Activated CD8-positive, alpha-beta T cell treated with anti-CD3 and anti-CD28 coated beads for 36 hours (primary cell): Measurements from ENCODE around the gene PEF1. TPM values are rescaled to one million over a fixed set of nuclear protein-coding genes. Genes with fewer than 3 reads are reported as not detected.

ENCODE experiments used
- ATAC-seq: fragments of 200-7000 bp; cut with Tn5 transposase; one replicate; pipeline ENCODE4 v1.10.0; 2021; ENCODE audit warnings: mild to moderate bottlenecking, moderate library complexity
- CTCF ChIA-PET: fragments of 350-600 bp; sonication (Branson Sonifier 250); formaldehyde crosslinking; loops from one replicate; lab custom pipeline; 2021; ENCODE audit warnings: antibody characterized with exemption; lab: Charles Lee
- POLR2A ChIA-PET: fragments of 350-600 bp; sonication (Branson Sonifier 250); formaldehyde crosslinking; loops from one replicate; lab custom pipeline; 2021; ENCODE audit warnings: antibody characterized with exemption; lab: Charles Lee
- DNase-seq: peaks from one replicate; pipeline ENCODE4 v3.0.0-alpha.2; 2020
- H3K27ac Mint-ChIP-seq: one replicate; pipeline ENCODE4 v1.8.0; 2021; ENCODE audit warnings: mild to moderate bottlenecking, mixed read lengths
- H3K27me3 Mint-ChIP-seq: one replicate; pipeline ENCODE4 v1.8.0; 2021; ENCODE audit warnings: mixed read lengths
- H3K36me3 Mint-ChIP-seq: one replicate; pipeline ENCODE4 v1.8.0; 2021; ENCODE audit warnings: low read depth, mixed read lengths
- H3K4me1 Mint-ChIP-seq: one replicate; pipeline ENCODE4 v1.8.0; 2021; ENCODE audit warnings: low read depth, mixed read lengths
- H3K4me3 Mint-ChIP-seq: one replicate; pipeline ENCODE4 v1.8.0; 2021; ENCODE audit warnings: mild to moderate bottlenecking, moderate library complexity, mixed read lengths
- H3K9me3 Mint-ChIP-seq: one replicate; pipeline ENCODE4 v1.8.0; 2021; ENCODE audit warnings: mixed read lengths
- CTCF ChIP-seq: fragments of 200-600 bp; IDR thresholded peaks from one replicate; pipeline ENCODE4 v1.8.0; 2022; ENCODE audit warnings: antibody characterized with exemption, mild to moderate bottlenecking
- intact Hi-C: fragments of 100-400 bp; cut with micrococcal nuclease; formaldehyde crosslinking; loops from one replicate; pipeline ENCODE4 v1.10.0; 2022
- total RNA-seq, 2 experiments: library from RNA; stranded (reverse); gene quantifications; one replicate each; pipeline ENCODE4 v1.2.3, GENCODE V29; 2021

The PEF1 gene
- total RNA-seq, 2 experiments from 2014 or later, result 58.1 to 61.9 TPM

GRCh38 chr1:31653717-31654473 is 9.2 kb upstream of the PEF1 start:
- ChIA-PET POLR2A (no interaction called here), CTCF (no interaction called here)
- ATAC-seq (no peak), DNase-seq (no peak)
- Mint-ChIP-seq H3K9me3 (no peaks in the 10 kb centered on the region), H3K4me1 (no peaks in the 10 kb centered on the region), H3K27ac (no peak overlapping the region), H3K4me3 (no peak overlapping the region), H3K27me3 (no peaks in the 10 kb centered on the region), H3K36me3 (no peaks in the 10 kb centered on the region)
- intact Hi-C loops, result no loop called here
- no peak for TF ChIP-seq CTCF

- ATAC-seq (no peak), DNase-seq (no peak)
- H3K27me3 Mint-ChIP-seq, result no peaks in the 10 kb centered on the region
- no peak overlapping the region for H3K4me3 Mint-ChIP-seq
- intact Hi-C loops, result no loop called here
- no peak for TF ChIP-seq CTCF
- no peaks in the 10 kb centered on the region for H3K4me1 Mint-ChIP-seq
- ChIA-PET CTCF (no interaction called here), POLR2A (no interaction called here)
- no peaks in the 10 kb centered on the region for H3K36me3 Mint-ChIP-seq
- H3K9me3 Mint-ChIP-seq, result no peaks in the 10 kb centered on the region
- no peak overlapping the region for H3K27ac Mint-ChIP-seq
Observed at GRCh38 chr1:31652891-31653499, 8.3 kb upstream of the PEF1 start.

GRCh38 chr1:31651766-31652165 is 7.1 kb upstream of the PEF1 start:
- ChIA-PET POLR2A (interaction anchor here (0.7 to 0.9 kb wide), 2 partner anchors 9 to 1106 kb away, joined by 3 read pairs; no protein-coding TSS in a partner anchor), CTCF (interaction anchor here (0.7 to 1.9 kb wide), 2 partner anchors 11 to 55 kb away, joined by 3 to 5 read pairs; no protein-coding TSS in a partner anchor)
- Mint-ChIP-seq H3K36me3 (no peaks in the 10 kb centered on the region), H3K4me1 (no peaks in the 10 kb centered on the region), H3K4me3 (no peak overlapping the region), H3K9me3 (no peaks in the 10 kb centered on the region), H3K27me3 (no peaks in the 10 kb centered on the region), H3K27ac (no peak overlapping the region)
- no peak for TF ChIP-seq CTCF
- ATAC-seq, result no peak
- intact Hi-C loops, result no loop called here
- DNase-seq, result no peak

- Mint-ChIP-seq H3K9me3 (no peaks in the 10 kb centered on the region), H3K4me3 (no peak overlapping the region), H3K27me3 (no peaks in the 10 kb centered on the region), H3K27ac (no peak overlapping the region), H3K4me1 (peaks cover 2% of the 10 kb centered on the region), H3K36me3 (no peaks in the 10 kb centered on the region)
- ATAC-seq (no peak), DNase-seq (no peak)
- intact Hi-C loops, result no loop called here
- POLR2A ChIA-PET, result interaction anchor here (0.6 to 0.9 kb wide), 2 partner anchors 8 to 1515 kb away, joined by 3 read pairs; no protein-coding TSS in a partner anchor
- no peak for TF ChIP-seq CTCF
- CTCF ChIA-PET, result interaction anchor here (0.7 to 1.9 kb wide), 4 partner anchors 12 to 54 kb away, joined by 3 to 5 read pairs (median 3); no protein-coding TSS in a partner anchor
Observed at GRCh38 chr1:31651089-31651420, 6.4 kb upstream of the PEF1 start.
